Astrocyte (in vitro differentiated cells and primary cell): Measurements from ENCODE around the gene JKAMP. TPM values are rescaled to one million over a fixed set of nuclear protein-coding genes. Genes with fewer than 3 reads are reported as not detected.

ENCODE experiments used
- DNase-seq: peaks from one replicate; pipeline ENCODE4 v3.0.0-alpha.2; 2010; ENCODE audit warnings: low read depth
- FAIRE-seq: peaks from 2 replicates; lab custom pipeline; 2011; peaks lifted over from hg19 to GRCh38; lab: Jason Lieb, UNC
- H2AFZ ChIP-seq: 2 replicates; pipeline ENCODE4 v1.6.0; 2012; ENCODE audit warnings: low read depth, low read length, inconsistent platforms
- H3K27ac ChIP-seq: 2 replicates; pipeline ENCODE4 v1.5.1; 2011; ENCODE audit warnings: low read depth, low read length, inconsistent platforms
- H3K27me3 ChIP-seq: 2 replicates; pipeline ENCODE4 v1.6.0; 2011; ENCODE audit warnings: low read length, inconsistent platforms; ENCODE audit not compliant: insufficient read depth
- H3K36me3 ChIP-seq: 2 replicates; pipeline ENCODE4 v1.5.1; 2011; ENCODE audit warnings: low read length, inconsistent platforms; ENCODE audit not compliant: insufficient read depth
- H3K4me1 ChIP-seq: 2 replicates; pipeline ENCODE4 v1.5.1; 2011; ENCODE audit warnings: low read length, inconsistent platforms; ENCODE audit not compliant: insufficient read depth
- H3K4me2 ChIP-seq: 2 replicates; pipeline ENCODE4 v1.6.0; 2012; ENCODE audit warnings: low read length, inconsistent platforms
- H3K4me3 ChIP-seq: 2 replicates; pipeline ENCODE4 v1.5.1; 2011; ENCODE audit warnings: low read depth, mild to moderate bottlenecking, low read length, inconsistent platforms; ENCODE audit not compliant: insufficient read depth
- H3K79me2 ChIP-seq: 2 replicates; pipeline ENCODE4 v1.6.0; 2012; ENCODE audit warnings: mild to moderate bottlenecking, low read length, inconsistent platforms; ENCODE audit not compliant: insufficient read depth
- H3K9ac ChIP-seq: 2 replicates; pipeline ENCODE4 v1.6.0; 2012; ENCODE audit warnings: mild to moderate bottlenecking, low read length, inconsistent platforms
- H3K9me3 ChIP-seq: 2 replicates; pipeline ENCODE4 v1.5.1; 2012; ENCODE audit warnings: low read depth, mild to moderate bottlenecking, low read length, inconsistent platforms; ENCODE audit not compliant: insufficient read depth
- H4K20me1 ChIP-seq: 2 replicates; pipeline ENCODE4 v1.6.0; 2012; ENCODE audit warnings: low read length, inconsistent platforms; ENCODE audit not compliant: insufficient read depth
- H3K27ac Mint-ChIP-seq: one replicate; pipeline ENCODE4 v1.8.0; 2021; ENCODE audit warnings: mild to moderate bottlenecking, mixed read lengths; ENCODE audit not compliant: unreplicated experiment
- H3K27me3 Mint-ChIP-seq: one replicate; pipeline ENCODE4 v1.8.0; 2021; ENCODE audit warnings: low read depth, mixed read lengths; ENCODE audit not compliant: unreplicated experiment
- H3K36me3 Mint-ChIP-seq: one replicate; pipeline ENCODE4 v1.8.0; 2021; ENCODE audit warnings: low read depth, mixed read lengths; ENCODE audit not compliant: unreplicated experiment
- H3K4me1 Mint-ChIP-seq: one replicate; pipeline ENCODE4 v1.8.0; 2021; ENCODE audit warnings: low read depth, mixed read lengths; ENCODE audit not compliant: unreplicated experiment
- H3K4me3 Mint-ChIP-seq: one replicate; pipeline ENCODE4 v1.8.0; 2021; ENCODE audit warnings: mild to moderate bottlenecking, moderate library complexity, mixed read lengths; ENCODE audit not compliant: unreplicated experiment
- H3K9me3 Mint-ChIP-seq: one replicate; pipeline ENCODE4 v1.8.0; 2021; ENCODE audit warnings: mild to moderate bottlenecking, mixed read lengths; ENCODE audit not compliant: unreplicated experiment
- EZH2 ChIP-seq: IDR thresholded peaks from 2 replicates; pipeline ENCODE4 v1.6.1; 2012; ENCODE audit warnings: mild to moderate bottlenecking, low read length, inconsistent platforms; ENCODE audit not compliant: insufficient read depth
- total RNA-seq: library from RNA; stranded (reverse); gene quantifications from 2 replicates; pipeline ENCODE4 v1.2.1, GENCODE V29; 2021
- TF ChIP-seq, protein P1 (sequence below): IDR thresholded peaks from 2 replicates; pipeline ENCODE4 v1.5.1; 2011; ENCODE audit warnings: low read depth, mild to moderate bottlenecking, inconsistent platforms, low read length, moderate library complexity; ENCODE audit not compliant: insufficient read depth

JKAMP gene
- total RNA-seq, 1 donor from 2014 or later: 74.6 TPM

DNA sequence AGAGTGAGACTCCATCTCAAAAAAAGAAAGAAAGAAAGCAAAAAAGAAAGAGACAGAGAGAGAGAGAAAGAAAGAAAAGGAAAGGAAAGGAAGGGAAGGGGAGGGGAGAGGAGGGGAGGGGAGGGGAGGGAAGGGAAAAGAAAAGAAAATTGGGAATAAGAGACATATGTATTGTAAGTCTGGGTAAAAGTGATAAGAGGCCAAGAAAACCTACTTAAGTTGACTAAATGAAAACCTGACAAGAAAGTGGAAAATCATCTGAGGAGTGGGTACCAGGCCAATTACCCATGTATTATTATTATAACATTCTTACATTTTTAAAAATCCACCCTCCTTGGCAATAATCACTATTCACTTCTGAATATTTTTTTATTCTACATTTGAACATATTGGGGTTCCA is 46.0 kb downstream of the JKAMP start:
- Mint-ChIP-seq H3K4me1 (no peaks in the 10 kb centered on the region), H3K36me3 (no peaks in the 10 kb centered on the region), H3K27ac (no peak overlapping the region), H3K9me3 (no peaks in the 10 kb centered on the region), H3K27me3 (no peaks in the 10 kb centered on the region), H3K4me3 (no peak overlapping the region)
- no peak overlapping the region for H3K4me3 ChIP-seq
- H3K4me1 ChIP-seq: peaks cover 4% of the 10 kb centered on the region
- FAIRE-seq (no peak), DNase-seq (no peak)
- no peak for TF ChIP-seq EZH2
- TF ChIP-seq, protein P1, sequence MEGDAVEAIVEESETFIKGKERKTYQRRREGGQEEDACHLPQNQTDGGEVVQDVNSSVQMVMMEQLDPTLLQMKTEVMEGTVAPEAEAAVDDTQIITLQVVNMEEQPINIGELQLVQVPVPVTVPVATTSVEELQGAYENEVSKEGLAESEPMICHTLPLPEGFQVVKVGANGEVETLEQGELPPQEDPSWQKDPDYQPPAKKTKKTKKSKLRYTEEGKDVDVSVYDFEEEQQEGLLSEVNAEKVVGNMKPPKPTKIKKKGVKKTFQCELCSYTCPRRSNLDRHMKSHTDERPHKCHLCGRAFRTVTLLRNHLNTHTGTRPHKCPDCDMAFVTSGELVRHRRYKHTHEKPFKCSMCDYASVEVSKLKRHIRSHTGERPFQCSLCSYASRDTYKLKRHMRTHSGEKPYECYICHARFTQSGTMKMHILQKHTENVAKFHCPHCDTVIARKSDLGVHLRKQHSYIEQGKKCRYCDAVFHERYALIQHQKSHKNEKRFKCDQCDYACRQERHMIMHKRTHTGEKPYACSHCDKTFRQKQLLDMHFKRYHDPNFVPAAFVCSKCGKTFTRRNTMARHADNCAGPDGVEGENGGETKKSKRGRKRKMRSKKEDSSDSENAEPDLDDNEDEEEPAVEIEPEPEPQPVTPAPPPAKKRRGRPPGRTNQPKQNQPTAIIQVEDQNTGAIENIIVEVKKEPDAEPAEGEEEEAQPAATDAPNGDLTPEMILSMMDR: no peak
- no peaks in the 10 kb centered on the region for H3K27me3 ChIP-seq
- no peak overlapping the region for H3K4me2 ChIP-seq
- H3K79me2 ChIP-seq: no peaks in the 10 kb centered on the region
- H4K20me1 ChIP-seq: no peaks in the 10 kb centered on the region
- no peak overlapping the region for H3K27ac ChIP-seq
- no peak overlapping the region for H3K9ac ChIP-seq
- H3K36me3 ChIP-seq: no peaks in the 10 kb centered on the region
- no peak overlapping the region for H2AFZ ChIP-seq
- no peaks in the 10 kb centered on the region for H3K9me3 ChIP-seq

DNA sequence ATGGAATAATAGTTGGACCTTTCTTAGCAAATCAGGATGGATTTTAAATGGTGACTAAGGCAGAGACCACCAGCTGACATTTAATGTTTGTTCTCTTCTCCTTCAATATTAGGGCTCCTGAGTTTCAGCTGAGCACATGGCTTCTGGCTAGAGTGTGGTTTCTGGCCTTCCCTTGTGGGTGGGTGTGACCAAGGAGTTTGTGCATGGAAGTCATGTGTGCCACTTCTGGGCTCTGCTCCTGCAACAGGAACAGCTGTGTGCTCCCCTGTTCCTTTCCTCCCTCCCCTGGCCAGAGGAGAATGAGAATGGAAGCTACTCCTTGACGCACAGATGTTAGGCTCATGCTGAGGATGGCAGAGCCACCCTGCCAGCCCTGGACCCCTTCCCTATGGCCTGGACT is 48.1 kb downstream of the JKAMP start:
- H3K9ac ChIP-seq: no peak overlapping the region
- H2AFZ ChIP-seq: no peak overlapping the region
- no peak overlapping the region for H3K27ac Mint-ChIP-seq
- TF ChIP-seq EZH2: no peak
- TF ChIP-seq, protein P1: no peak
- no peak overlapping the region for H3K4me3 Mint-ChIP-seq
- DNase-seq (no peak), FAIRE-seq (no peak)
- H3K27me3 Mint-ChIP-seq: no peaks in the 10 kb centered on the region
- peaks cover 4% of the 10 kb centered on the region for H3K4me1 ChIP-seq
- no peaks in the 10 kb centered on the region for H3K27me3 ChIP-seq
- H3K36me3 ChIP-seq: no peaks in the 10 kb centered on the region
- no peaks in the 10 kb centered on the region for H3K36me3 Mint-ChIP-seq
- H3K9me3 Mint-ChIP-seq: no peaks in the 10 kb centered on the region
- no peak overlapping the region for H3K4me2 ChIP-seq
- no peaks in the 10 kb centered on the region for H3K9me3 ChIP-seq
- no peaks in the 10 kb centered on the region for H4K20me1 ChIP-seq
- H3K79me2 ChIP-seq: no peaks in the 10 kb centered on the region
- no peak overlapping the region for H3K27ac ChIP-seq
- no peaks in the 10 kb centered on the region for H3K4me1 Mint-ChIP-seq
- H3K4me3 ChIP-seq: no peak overlapping the region

DNA sequence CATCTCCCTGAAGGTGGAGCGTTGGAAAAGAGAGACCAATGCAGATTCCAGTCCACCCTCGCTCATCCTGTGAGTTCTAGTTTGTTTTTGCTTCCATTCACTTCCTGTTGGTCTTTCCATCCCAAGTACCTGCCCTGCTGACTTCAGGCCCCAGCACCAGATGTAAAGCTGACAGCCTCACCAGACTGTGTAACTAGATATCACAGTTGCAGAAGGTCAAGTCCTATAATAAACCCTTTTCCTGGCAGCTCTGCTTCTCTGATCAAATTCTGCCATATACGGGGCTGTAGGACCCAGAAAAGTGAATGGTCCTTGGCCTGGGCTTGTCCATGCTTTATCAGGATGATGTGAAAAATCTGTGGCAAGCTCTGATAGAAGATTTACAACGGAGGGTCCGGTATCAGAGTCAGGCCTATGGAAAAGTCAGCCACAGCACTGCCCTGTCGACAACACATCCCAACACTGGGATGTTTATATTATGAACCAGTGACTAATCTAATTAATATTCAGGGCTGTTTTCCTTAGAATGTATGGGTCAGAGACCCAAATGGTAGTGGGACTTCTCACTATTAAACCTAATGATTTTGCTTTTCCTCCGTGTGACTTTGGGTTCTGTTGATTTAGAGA is 50.2 kb downstream of the JKAMP start:
- no peaks in the 10 kb centered on the region for H3K9me3 Mint-ChIP-seq
- Histone ChIP-seq H4K20me1 (no peaks in the 10 kb centered on the region), H3K4me1 (peaks cover 4% of the 10 kb centered on the region), H3K4me3 (no peak overlapping the region), H3K79me2 (no peaks in the 10 kb centered on the region), H3K9me3 (no peaks in the 10 kb centered on the region), H2AFZ (no peak overlapping the region), H3K4me2 (no peak overlapping the region), H3K36me3 (no peaks in the 10 kb centered on the region), H3K27ac (no peak overlapping the region), H3K27me3 (no peaks in the 10 kb centered on the region), H3K9ac (no peak overlapping the region)
- H3K36me3 Mint-ChIP-seq: no peaks in the 10 kb centered on the region
- peak overlapping the region; percentile 42 for H3K27ac Mint-ChIP-seq
- H3K27me3 Mint-ChIP-seq: no peaks in the 10 kb centered on the region
- DNase-seq: no peak
- FAIRE-seq: no peak
- TF ChIP-seq EZH2: no peak
- TF ChIP-seq, protein P1: no peak
- H3K4me3 Mint-ChIP-seq: no peak overlapping the region
- no peaks in the 10 kb centered on the region for H3K4me1 Mint-ChIP-seq
